ENCODE results near the gene HTT. TPM values are rescaled to one million over a fixed set of nuclear protein-coding genes. Genes with fewer than 3 reads are reported as not detected.

Gene HTT
- total and polyA plus RNA-seq, 4 experiments from 2014 or later: 0.57 to 67.7 (median 33.5) TPM

DNA sequence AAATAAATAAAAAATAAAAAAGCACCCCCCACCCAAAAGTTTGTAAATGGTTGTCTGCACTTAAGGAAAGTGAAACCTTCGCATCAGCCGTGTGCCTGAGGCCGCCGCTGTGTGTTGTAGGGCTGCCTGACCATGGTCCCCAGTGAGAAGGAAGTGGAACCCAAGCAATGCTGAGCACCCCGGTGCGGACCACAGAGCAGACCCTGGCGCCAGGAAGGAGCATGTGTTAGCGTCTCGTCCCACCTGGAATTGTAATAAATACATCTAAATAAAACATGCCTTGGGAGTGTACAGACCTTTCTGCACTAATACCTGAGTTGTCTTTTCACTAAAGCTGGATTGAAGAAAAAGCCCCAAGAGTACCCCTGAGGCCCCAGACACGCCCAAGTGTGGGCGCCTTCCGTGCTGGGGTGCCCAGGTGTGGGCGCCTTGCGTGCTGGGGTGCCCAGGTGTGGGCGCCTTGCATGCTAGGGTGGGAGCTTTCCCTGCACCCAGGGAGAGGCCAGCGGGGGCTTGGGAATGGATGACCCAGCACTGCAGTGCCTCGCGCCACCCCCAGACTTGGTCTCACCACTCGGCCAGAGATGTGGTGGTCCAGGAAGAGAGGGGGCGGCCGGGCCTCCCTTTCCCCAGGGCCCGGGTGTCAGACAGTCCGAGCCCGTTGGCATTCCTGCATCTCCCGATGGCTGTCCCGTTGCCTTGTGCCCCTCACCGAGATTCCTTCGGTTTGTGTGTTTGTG is 33.9 kb upstream of the HTT start:
- peak overlapping the region; percentile 30 to 53 for H3K4me3 ChIP-seq (ENCODE audit: low read length in 2 of 2)
- peaks cover 47% of the 10 kb centered on the region for H3K4me1 ChIP-seq (ENCODE audit: insufficient read depth, low read length)
- peak overlapping the region; percentile 44 for H3K27ac ChIP-seq (ENCODE audit: low read depth, low read length)
- Mint-ChIP-seq H3K4me3 (peak overlapping the region; percentile 67 to 91 (median 88)), H3K27me3 (peaks cover 1 to 4% of the 10 kb centered on the region in 2 donors), H3K4me1 (peaks cover 27 to 62% (median 44%) of the 10 kb centered on the region in 4 donors), H3K36me3 (peaks cover 1 to 9% of the 10 kb centered on the region in 2 donors), H3K27ac (peak overlapping the region in 1 of 7 donors; percentile 85), H3K9me3 (peaks cover 0 to 4% (median 3%) of the 10 kb centered on the region in 8 donors)
- ChIA-PET POLR2A (ENCODE audit: partially characterized antibody) (interaction anchor here (0.8 to 2.0 kb wide), 3 partner anchors 78 to 105 kb away, joined by 3 to 7 read pairs (median 4); partner anchors contain the start of genes GRK4 and NOP14), CTCF (ENCODE audit: partially characterized antibody) (no interaction called here)
- intact Hi-C loops (cut with micrococcal nuclease): no loop called here
- H3K27me3 ChIP-seq (ENCODE audit: insufficient read depth, low read length): no peaks in the 10 kb centered on the region
- no peaks in the 10 kb centered on the region for H3K9me3 ChIP-seq (ENCODE audit: control insufficient read depth in 1 of 2, low read length in 2 of 2)
- H3K36me3 ChIP-seq (ENCODE audit: insufficient read depth, low read length): no peaks in the 10 kb centered on the region
- no peak for DNase-seq

DNA sequence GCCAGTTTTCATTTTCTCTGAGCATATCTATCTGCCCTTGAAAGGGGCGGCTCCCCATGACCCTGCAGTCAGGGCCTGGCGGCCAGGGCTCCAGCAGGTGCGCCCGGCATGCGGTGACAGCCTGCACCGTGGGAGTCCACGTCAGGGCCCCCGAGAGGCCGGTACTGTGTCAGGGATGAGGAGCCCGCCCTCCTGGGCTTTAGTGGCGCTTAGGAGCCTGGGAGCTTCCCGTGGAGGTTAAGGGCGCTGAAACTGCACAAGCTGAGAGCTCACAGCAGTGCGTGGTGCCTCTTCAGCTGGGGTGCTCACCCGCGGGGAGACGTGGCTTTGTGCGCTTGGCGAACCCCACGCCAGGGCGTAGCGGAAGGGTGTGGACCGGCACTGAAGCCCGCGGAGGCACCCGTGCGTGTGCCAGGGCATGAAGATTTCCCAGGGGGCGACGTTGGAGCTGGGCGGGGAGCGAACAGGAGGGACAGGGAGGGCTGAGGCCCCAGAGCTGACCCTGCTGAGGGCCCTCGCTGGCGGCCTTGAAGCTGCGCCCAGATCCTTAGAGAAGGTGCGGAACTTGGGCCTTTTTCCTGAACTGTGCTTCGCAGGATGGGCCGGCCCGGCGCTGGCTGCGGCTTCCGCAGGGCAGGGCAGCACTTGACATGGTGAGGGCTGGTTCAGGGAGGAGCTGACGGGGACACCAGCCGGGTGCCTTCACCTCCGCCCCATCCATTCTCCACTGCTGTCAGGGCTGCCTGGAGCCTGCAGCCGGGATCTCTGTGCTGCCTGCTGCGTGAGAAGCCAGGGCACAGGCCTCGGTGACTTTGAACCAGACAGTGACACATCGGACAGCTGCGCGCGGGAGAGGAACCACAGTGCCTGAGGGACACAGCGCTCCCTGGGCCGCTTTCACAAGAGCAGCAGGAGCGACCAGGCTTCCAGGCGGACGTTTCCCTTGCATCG is 33.0 kb upstream of the HTT start:
- no peaks in the 10 kb centered on the region for H3K9me3 ChIP-seq (ENCODE audit: control insufficient read depth in 1 of 2, low read length in 2 of 2)
- peak overlapping the region; percentile 30 to 53 for H3K4me3 ChIP-seq (ENCODE audit: low read length in 2 of 2)
- ChIA-PET CTCF (ENCODE audit: partially characterized antibody) (no interaction called here), POLR2A (ENCODE audit: partially characterized antibody) (interaction anchor here (0.8 to 2.0 kb wide), 3 partner anchors 78 to 106 kb away, joined by 3 to 7 read pairs (median 4); partner anchors contain the start of genes GRK4 and NOP14)
- Mint-ChIP-seq H3K36me3 (peaks cover 3 to 10% of the 10 kb centered on the region in 2 donors), H3K4me1 (peaks cover 29 to 69% (median 46%) of the 10 kb centered on the region in 4 donors), H3K4me3 (peak overlapping the region; percentile 84 to 91 (median 89)), H3K9me3 (peaks cover 0 to 6% (median 5%) of the 10 kb centered on the region in 8 donors), H3K27me3 (peaks cover 0 to 4% of the 10 kb centered on the region in 2 donors), H3K27ac (peak overlapping the region; percentile 77 to 94 (median 85))
- DNase-seq: peak; percentile 29 to 63 (median 45)
- H3K27ac ChIP-seq (ENCODE audit: low read depth, low read length): peak overlapping the region; percentile 44
- H3K27me3 ChIP-seq (ENCODE audit: insufficient read depth, low read length): no peaks in the 10 kb centered on the region
- H3K4me1 ChIP-seq (ENCODE audit: insufficient read depth, low read length): peaks cover 56% of the 10 kb centered on the region
- intact Hi-C loops (cut with micrococcal nuclease): no loop called here
- no peaks in the 10 kb centered on the region for H3K36me3 ChIP-seq (ENCODE audit: insufficient read depth, low read length)

DNA sequence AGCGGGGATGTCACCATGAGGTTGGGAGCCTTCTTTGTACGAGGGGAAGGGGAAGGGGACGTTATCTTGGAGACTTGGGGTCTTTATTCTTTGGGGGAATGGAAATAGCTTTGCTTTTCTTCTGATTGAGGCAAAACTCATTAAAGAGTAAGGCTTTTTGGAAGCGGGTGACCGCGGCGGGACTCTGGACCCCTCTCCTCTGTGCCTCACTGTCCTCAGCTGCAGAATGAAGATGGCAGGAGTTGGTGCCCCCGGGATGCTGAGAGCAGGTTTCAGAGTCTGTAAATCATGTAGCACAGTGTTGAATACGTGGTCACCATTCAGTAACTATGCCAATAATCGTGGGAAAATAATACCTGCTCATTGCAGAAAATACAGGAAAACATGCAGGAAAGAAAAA is 32.3 kb upstream of the HTT start:
- Mint-ChIP-seq H3K9me3 (peaks cover 0 to 6% (median 5%) of the 10 kb centered on the region in 8 donors), H3K27me3 (peaks cover 0 to 2% of the 10 kb centered on the region in 2 donors), H3K27ac (peak overlapping the region; percentile 77 to 94 (median 85)), H3K4me1 (peaks cover 24 to 65% (median 41%) of the 10 kb centered on the region in 4 donors), H3K4me3 (peak overlapping the region; percentile 84 to 91 (median 89)), H3K36me3 (peaks cover 3 to 10% of the 10 kb centered on the region in 2 donors)
- H3K4me1 ChIP-seq (ENCODE audit: insufficient read depth, low read length): peaks cover 51% of the 10 kb centered on the region
- intact Hi-C loops (cut with micrococcal nuclease): no loop called here
- H3K9me3 ChIP-seq (ENCODE audit: control insufficient read depth in 1 of 2, low read length in 2 of 2): no peaks in the 10 kb centered on the region
- ChIA-PET CTCF (ENCODE audit: partially characterized antibody) (no interaction called here), POLR2A (ENCODE audit: partially characterized antibody) (interaction anchor here (1.5 to 2.0 kb wide), 2 partner anchors 79 to 107 kb away, joined by 4 to 7 read pairs; partner anchors contain the start of genes GRK4 and NOP14)
- H3K36me3 ChIP-seq (ENCODE audit: insufficient read depth, low read length): no peaks in the 10 kb centered on the region
- H3K27ac ChIP-seq (ENCODE audit: low read depth, low read length): no peak overlapping the region
- no peak for DNase-seq
- H3K27me3 ChIP-seq (ENCODE audit: insufficient read depth, low read length): no peaks in the 10 kb centered on the region
- peak overlapping the region; percentile 30 to 53 for H3K4me3 ChIP-seq (ENCODE audit: low read length in 2 of 2)

DNA sequence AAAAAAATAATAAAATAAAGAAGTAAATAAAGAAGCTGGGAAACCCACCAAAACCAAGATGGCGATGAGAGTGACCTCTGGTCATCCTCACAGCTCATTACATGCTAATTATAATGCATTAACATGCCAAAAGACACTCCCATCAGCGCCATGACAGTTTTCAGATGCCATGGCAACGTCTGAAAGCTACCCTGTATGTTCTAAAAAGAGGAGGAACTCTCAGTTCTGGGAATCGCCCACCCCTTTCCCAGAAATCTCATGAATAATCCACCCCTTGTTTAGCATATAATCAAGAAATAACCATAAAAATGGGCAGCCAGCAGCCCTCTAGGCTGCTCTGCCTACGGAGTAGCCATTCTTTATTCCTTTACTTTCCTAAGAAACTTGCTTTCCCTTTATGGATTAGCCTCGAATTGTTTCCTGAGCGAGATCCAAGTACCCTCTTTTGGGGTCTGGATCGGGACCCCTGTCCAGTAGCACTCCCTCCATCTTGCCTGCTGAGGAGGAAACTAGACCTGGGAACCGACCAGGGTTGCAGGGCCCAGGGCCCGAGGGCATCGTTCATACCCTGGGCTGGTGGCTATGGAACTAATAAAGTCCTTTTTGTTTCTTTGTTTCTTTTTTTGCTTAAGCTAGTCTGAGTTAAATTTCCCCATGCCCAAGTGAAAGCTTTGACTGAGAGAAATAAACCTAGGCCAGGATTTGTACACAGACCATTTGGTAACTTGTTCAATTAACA is 31.0 kb upstream of the HTT start:
- Histone ChIP-seq H3K9me3 (ENCODE audit: control insufficient read depth in 1 of 2, low read length in 2 of 2) (no peaks in the 10 kb centered on the region), H3K27me3 (ENCODE audit: insufficient read depth, low read length) (no peaks in the 10 kb centered on the region), H3K27ac (ENCODE audit: low read depth, low read length) (no peak overlapping the region), H3K36me3 (ENCODE audit: insufficient read depth, low read length) (no peaks in the 10 kb centered on the region), H3K4me1 (ENCODE audit: insufficient read depth, low read length) (peaks cover 44% of the 10 kb centered on the region), H3K4me3 (ENCODE audit: low read length in 2 of 2) (no peak overlapping the region)
- no peak for DNase-seq
- peaks cover 21 to 65% (median 39%) of the 10 kb centered on the region in 4 donors for H3K4me1 Mint-ChIP-seq
- peaks cover 0 to 6% (median 5%) of the 10 kb centered on the region in 8 donors for H3K9me3 Mint-ChIP-seq
- H3K27me3 Mint-ChIP-seq: no peaks in the 10 kb centered on the region
- ChIA-PET POLR2A (ENCODE audit: partially characterized antibody) (no interaction called here), CTCF (ENCODE audit: partially characterized antibody) (interaction anchor here (0.5 kb wide), 1 partner anchor 265 kb away, joined by 3 read pairs; no protein-coding TSS in a partner anchor)
- intact Hi-C loops (cut with micrococcal nuclease): no loop called here
- H3K27ac Mint-ChIP-seq: peak overlapping the region in 4 of 7 donors; percentile 25 to 68 (median 40)
- H3K36me3 Mint-ChIP-seq: peaks cover 3 to 10% of the 10 kb centered on the region in 2 donors
- H3K4me3 Mint-ChIP-seq: peak overlapping the region in 2 of 8 donors; percentile 7 to 24

DNA sequence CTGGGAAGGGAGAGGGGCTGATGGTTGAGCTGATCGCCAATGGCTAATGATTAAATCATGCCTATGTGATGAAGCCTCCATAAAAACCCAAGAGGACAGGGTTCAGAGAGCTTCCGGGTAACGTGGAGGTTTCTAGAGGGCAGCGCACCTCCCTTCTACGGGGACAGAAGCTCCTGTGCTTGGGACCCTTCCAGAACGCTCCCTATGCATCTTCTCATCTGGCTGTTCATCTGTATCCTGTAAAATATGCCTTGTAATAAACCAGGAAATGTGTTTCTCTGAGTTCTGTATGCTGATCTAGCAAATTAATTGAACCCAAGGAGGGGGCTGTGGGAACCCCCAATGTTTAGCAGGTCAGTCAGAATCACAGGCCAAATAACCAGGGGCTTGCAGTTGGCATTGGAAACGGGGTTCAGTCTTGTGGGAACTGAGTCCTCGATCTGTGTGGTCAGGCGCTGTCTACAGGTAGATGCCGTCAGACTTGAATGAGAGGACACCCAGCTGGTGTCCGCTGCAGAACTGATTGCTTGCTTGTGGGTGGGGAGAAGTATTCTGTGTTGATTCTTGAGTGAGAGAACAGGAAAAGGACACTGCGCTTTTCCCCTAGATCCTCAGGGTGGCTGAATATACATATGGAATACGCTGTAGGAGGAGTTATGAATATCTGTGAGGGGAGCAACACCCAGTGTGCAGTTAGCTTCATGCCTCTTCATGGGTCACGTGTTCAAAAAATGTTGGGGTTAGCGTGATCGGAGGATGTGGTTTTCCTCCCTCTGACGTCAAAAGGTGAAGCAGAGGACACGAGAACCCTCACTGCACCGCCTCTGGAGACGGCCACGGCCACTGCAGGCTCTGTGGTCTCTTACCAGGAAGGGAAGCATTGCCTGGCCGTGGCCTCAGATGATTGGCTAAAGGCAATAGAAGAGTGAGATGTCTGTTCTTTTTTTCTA is 29.3 kb upstream of the HTT start:
- Histone ChIP-seq H3K4me3 (ENCODE audit: low read length in 2 of 2) (peak overlapping the region in 1 of 2 donors; percentile 9), H3K4me1 (ENCODE audit: insufficient read depth, low read length) (peaks cover 42% of the 10 kb centered on the region), H3K27me3 (ENCODE audit: insufficient read depth, low read length) (no peaks in the 10 kb centered on the region), H3K27ac (ENCODE audit: low read depth, low read length) (no peak overlapping the region), H3K36me3 (ENCODE audit: insufficient read depth, low read length) (no peaks in the 10 kb centered on the region), H3K9me3 (ENCODE audit: control insufficient read depth in 1 of 2, low read length in 2 of 2) (no peaks in the 10 kb centered on the region)
- Mint-ChIP-seq H3K4me1 (peaks cover 21 to 60% (median 37%) of the 10 kb centered on the region in 4 donors), H3K27me3 (no peaks in the 10 kb centered on the region), H3K9me3 (peaks cover 0 to 6% (median 5%) of the 10 kb centered on the region in 8 donors), H3K27ac (peak overlapping the region; percentile 94 to 99 (median 96)), H3K36me3 (peaks cover 3 to 10% of the 10 kb centered on the region in 2 donors), H3K4me3 (peak overlapping the region; percentile 46 to 86 (median 74))
- ChIA-PET POLR2A (ENCODE audit: partially characterized antibody) (interaction anchor here (1.2 to 1.3 kb wide), 2 partner anchors 29 to 110 kb away, joined by 3 to 4 read pairs; partner anchors contain the start of genes HTT and HTT-AS), CTCF (ENCODE audit: partially characterized antibody) (interaction anchor here (1.1 to 2.5 kb wide), 6 partner anchors 8 to 282 kb away, joined by 3 to 8 read pairs (median 4); no protein-coding TSS in a partner anchor)
- intact Hi-C loops (cut with micrococcal nuclease): loop anchor here (5.0 kb wide), 1 partner anchor 83 kb away; the partner anchor contains the start of genes GRK4 and NOP14
- peak; percentile 83 to 91 (median 85) for DNase-seq

All from CD4-positive, alpha-beta memory T cell (primary cell).